WTC11 (cell line): Measurements from ENCODE around the gene TIFAB. TPM values are rescaled to one million over a fixed set of nuclear protein-coding genes. Genes with fewer than 3 reads are reported as not detected.

Experiments used
- ATAC-seq: fragments of 200-7000 bp; cut with Tn5 transposase; 2 replicates; pipeline ENCODE4 v1.10.0; 2021; ENCODE audit warnings: mild to moderate bottlenecking, moderate library complexity
- CTCF ChIA-PET: fragments of 300-600 bp; sonication (Branson Sonifier 250); formaldehyde crosslinking; loops from one replicate; lab custom pipeline; 2021; ENCODE audit warnings: antibody characterized with exemption; lab: Charles Lee
- POLR2A ChIA-PET: fragments of 350-600 bp; sonication (Branson Sonifier 250); formaldehyde crosslinking; loops from one replicate; lab custom pipeline; 2021; ENCODE audit warnings: antibody characterized with exemption; lab: Charles Lee
- DNase-seq: peaks from one replicate; pipeline ENCODE4 v3.0.0; 2021; ENCODE audit warnings: low spot score
- H3K27ac Mint-ChIP-seq: 2 replicates; pipeline ENCODE4 v1.8.0; 2021; ENCODE audit warnings: mixed read lengths
- H3K27me3 Mint-ChIP-seq: 2 replicates; pipeline ENCODE4 v1.8.0; 2021; ENCODE audit warnings: low read depth, mild to moderate bottlenecking, moderate library complexity, mixed read lengths
- H3K36me3 Mint-ChIP-seq: 2 replicates; pipeline ENCODE4 v1.8.0; 2021; ENCODE audit warnings: mixed read lengths
- H3K4me1 Mint-ChIP-seq: 2 replicates; pipeline ENCODE4 v1.8.0; 2022; ENCODE audit warnings: mixed read lengths
- H3K4me3 Mint-ChIP-seq: 2 replicates; pipeline ENCODE4 v1.8.0; 2021; ENCODE audit warnings: mild to moderate bottlenecking, moderate library complexity, mixed read lengths
- H3K9me3 Mint-ChIP-seq: 2 replicates; pipeline ENCODE4 v1.8.0; 2021; ENCODE audit warnings: mixed read lengths
- EMX1 ChIP-seq: fragments of 250-450 bp; sonication (Bioruptor Pico); IDR thresholded peaks from 2 replicates; pipeline ENCODE4 v1.8.0; 2021; ENCODE audit warnings: mild to moderate bottlenecking
- FOXJ3 ChIP-seq: sonication (generic); formaldehyde crosslinking; IDR thresholded peaks from 2 replicates; pipeline ENCODE4 v1.9.0; 2021; ENCODE audit warnings: missing genetic modification reagents, mild to moderate bottlenecking, borderline replicate concordance
- FOXK1 ChIP-seq: sonication (generic); formaldehyde crosslinking; IDR thresholded peaks from 2 replicates; pipeline ENCODE4 v1.8.0; 2022; ENCODE audit warnings: mild to moderate bottlenecking, moderate library complexity, missing genetic modification reagents
- IRF1 ChIP-seq: sonication (generic); formaldehyde crosslinking; IDR thresholded peaks from 2 replicates; pipeline ENCODE4 v1.8.0; 2023; ENCODE audit warnings: missing genetic modification reagents
- JAZF1 ChIP-seq: fragments of 250-450 bp; sonication (Bioruptor Pico); IDR thresholded peaks from 2 replicates; pipeline ENCODE4 v1.9.0; 2021; ENCODE audit warnings: moderate library complexity, mild to moderate bottlenecking, inconsistent platforms
- KAT7 ChIP-seq: sonication (generic); formaldehyde crosslinking; IDR thresholded peaks from 2 replicates; pipeline ENCODE4 v1.8.1; 2023; ENCODE audit warnings: missing genetic modification reagents, mild to moderate bottlenecking, borderline replicate concordance
- NFATC4 ChIP-seq: fragments of 250-450 bp; sonication (Bioruptor Pico); IDR thresholded peaks from 2 replicates; pipeline ENCODE4 v1.9.0; 2021; ENCODE audit warnings: mild to moderate bottlenecking
- NFE2L1 ChIP-seq: sonication (generic); formaldehyde crosslinking; IDR thresholded peaks from 2 replicates; pipeline ENCODE4 v1.8.1; 2023; ENCODE audit warnings: missing genetic modification reagents
- NFYB ChIP-seq: sonication (generic); formaldehyde crosslinking; conservative IDR thresholded peaks from 2 replicates; pipeline ENCODE4 v1.8.0; 2022; ENCODE audit warnings: low read depth, missing genetic modification reagents
- PRRX2 ChIP-seq: fragments of 250-450 bp; sonication (Bioruptor Pico); IDR thresholded peaks from 2 replicates; pipeline ENCODE4 v1.8.0; 2021; ENCODE audit warnings: mild to moderate bottlenecking
- TEAD4 ChIP-seq: sonication (generic); formaldehyde crosslinking; IDR thresholded peaks from 2 replicates; pipeline ENCODE4 v1.8.0; 2022; ENCODE audit warnings: mild to moderate bottlenecking, missing genetic modification reagents
- TP53 ChIP-seq: sonication (generic); formaldehyde crosslinking; IDR thresholded peaks from 2 replicates; pipeline ENCODE4 v1.8.1; 2023; ENCODE audit warnings: mild to moderate bottlenecking, missing genetic modification reagents
- ZNF121 ChIP-seq: sonication (generic); formaldehyde crosslinking; IDR thresholded peaks from 2 replicates; pipeline ENCODE4 v1.8.0; 2023; ENCODE audit warnings: missing genetic modification reagents
- ZNF263 ChIP-seq: sonication (generic); formaldehyde crosslinking; IDR thresholded peaks from 2 replicates; pipeline ENCODE4 v1.8.1; 2022; ENCODE audit warnings: low read depth, mild to moderate bottlenecking, moderate library complexity, missing genetic modification reagents
- ZNF423 ChIP-seq: fragments of 250-450 bp; sonication (Bioruptor Pico); IDR thresholded peaks from 2 replicates; pipeline ENCODE4 v2.1.2; 2022; ENCODE audit warnings: mild to moderate bottlenecking, moderate library complexity
- ZNF512 ChIP-seq: sonication (generic); formaldehyde crosslinking; IDR thresholded peaks from 2 replicates; pipeline ENCODE4 v1.8.1; 2022; ENCODE audit warnings: missing genetic modification reagents, borderline replicate concordance
- total RNA-seq: library from RNA; stranded (reverse); gene quantifications from 3 replicates; pipeline ENCODE4 v1.2.3, GENCODE V29; 2021
- TF ChIP-seq, protein P1 (sequence below): fragments of 250-450 bp; sonication (Bioruptor Pico); IDR thresholded peaks from 2 replicates; pipeline ENCODE4 v1.8.0; 2021; ENCODE audit warnings: mild to moderate bottlenecking
- TF ChIP-seq, protein P2 (sequence below): fragments of 250-450 bp; sonication (Bioruptor Pico); IDR thresholded peaks from 2 replicates; pipeline ENCODE4 v1.9.0; 2021; ENCODE audit warnings: mild to moderate bottlenecking
- TF ChIP-seq, protein P3 (sequence below): sonication (generic); formaldehyde crosslinking; IDR thresholded peaks from 2 replicates; pipeline ENCODE4 v1.8.0; 2022; ENCODE audit warnings: mild to moderate bottlenecking, missing genetic modification reagents
- TF ChIP-seq, protein P4 (sequence below): fragments of 250-450 bp; sonication (Bioruptor Pico); IDR thresholded peaks from 2 replicates; pipeline ENCODE4 v2.1.2; 2022; ENCODE audit warnings: mild to moderate bottlenecking, moderate library complexity
- TF ChIP-seq, protein P5 (sequence below): sonication (generic); formaldehyde crosslinking; IDR thresholded peaks from 2 replicates; pipeline ENCODE4 v1.8.1; 2022; ENCODE audit warnings: mild to moderate bottlenecking, moderate library complexity, missing genetic modification reagents

TIFAB gene
- total RNA-seq, 1 experiment from 2014 or later: not detected

DNA sequence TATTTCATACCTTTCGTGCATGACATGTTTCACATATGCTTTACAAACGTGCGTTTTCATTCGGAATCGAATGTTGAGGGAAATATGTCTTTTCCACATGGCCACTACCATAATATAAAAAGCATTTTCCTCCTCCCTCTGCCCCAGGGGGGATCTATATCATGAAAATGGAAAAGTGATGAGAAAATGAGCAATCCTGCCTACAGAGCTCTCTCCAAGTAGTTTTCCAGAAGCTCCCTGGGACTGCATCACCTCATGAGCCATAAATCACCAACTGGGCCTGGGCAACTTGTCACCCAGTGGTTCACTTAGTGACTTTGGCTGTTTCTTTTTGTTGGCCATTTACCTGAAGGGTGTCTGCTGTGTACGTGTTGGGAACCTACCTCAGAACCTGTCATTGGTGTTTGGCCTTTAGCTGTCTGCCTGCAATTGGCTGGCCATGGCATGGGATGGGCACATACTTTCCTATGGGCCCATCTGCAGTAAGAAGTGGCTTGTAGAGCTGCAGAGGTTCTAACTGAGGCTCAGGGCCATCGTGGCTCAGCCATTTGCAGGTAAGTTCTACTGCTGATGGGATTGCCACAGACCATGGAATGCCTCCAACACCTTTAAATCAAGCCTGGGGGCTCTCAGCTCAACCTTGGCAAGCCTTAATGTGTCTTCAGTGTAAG is 9.5 kb upstream of the TIFAB start:
- H3K36me3 Mint-ChIP-seq: no peaks in the 10 kb centered on the region
- peaks cover 76% of the 10 kb centered on the region for H3K27me3 Mint-ChIP-seq
- DNase-seq: no peak
- peaks cover 9% of the 10 kb centered on the region for H3K4me1 Mint-ChIP-seq
- ATAC-seq: no peak
- H3K27ac Mint-ChIP-seq: no peak overlapping the region
- H3K4me3 Mint-ChIP-seq: no peak overlapping the region
- H3K9me3 Mint-ChIP-seq: no peaks in the 10 kb centered on the region
- TF ChIP-seq NFE2L1 (CRISPR knock-in tag): no peak
- no peak for TF ChIP-seq IRF1 (CRISPR knock-in tag)
- TF ChIP-seq, protein P1, sequence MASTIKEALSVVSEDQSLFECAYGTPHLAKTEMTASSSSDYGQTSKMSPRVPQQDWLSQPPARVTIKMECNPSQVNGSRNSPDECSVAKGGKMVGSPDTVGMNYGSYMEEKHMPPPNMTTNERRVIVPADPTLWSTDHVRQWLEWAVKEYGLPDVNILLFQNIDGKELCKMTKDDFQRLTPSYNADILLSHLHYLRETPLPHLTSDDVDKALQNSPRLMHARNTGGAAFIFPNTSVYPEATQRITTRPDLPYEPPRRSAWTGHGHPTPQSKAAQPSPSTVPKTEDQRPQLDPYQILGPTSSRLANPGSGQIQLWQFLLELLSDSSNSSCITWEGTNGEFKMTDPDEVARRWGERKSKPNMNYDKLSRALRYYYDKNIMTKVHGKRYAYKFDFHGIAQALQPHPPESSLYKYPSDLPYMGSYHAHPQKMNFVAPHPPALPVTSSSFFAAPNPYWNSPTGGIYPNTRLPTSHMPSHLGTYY (CRISPR knock-in tag): no peak
- ChIA-PET POLR2A (no interaction called here), CTCF (interaction anchor here (1.0 to 11.9 kb wide), 32 partner anchors 13 to 619 kb away, joined by 3 to 524 read pairs (median 4); partner anchors contain the start of genes CXCL14, NEUROG1 and SLC25A48)

DNA sequence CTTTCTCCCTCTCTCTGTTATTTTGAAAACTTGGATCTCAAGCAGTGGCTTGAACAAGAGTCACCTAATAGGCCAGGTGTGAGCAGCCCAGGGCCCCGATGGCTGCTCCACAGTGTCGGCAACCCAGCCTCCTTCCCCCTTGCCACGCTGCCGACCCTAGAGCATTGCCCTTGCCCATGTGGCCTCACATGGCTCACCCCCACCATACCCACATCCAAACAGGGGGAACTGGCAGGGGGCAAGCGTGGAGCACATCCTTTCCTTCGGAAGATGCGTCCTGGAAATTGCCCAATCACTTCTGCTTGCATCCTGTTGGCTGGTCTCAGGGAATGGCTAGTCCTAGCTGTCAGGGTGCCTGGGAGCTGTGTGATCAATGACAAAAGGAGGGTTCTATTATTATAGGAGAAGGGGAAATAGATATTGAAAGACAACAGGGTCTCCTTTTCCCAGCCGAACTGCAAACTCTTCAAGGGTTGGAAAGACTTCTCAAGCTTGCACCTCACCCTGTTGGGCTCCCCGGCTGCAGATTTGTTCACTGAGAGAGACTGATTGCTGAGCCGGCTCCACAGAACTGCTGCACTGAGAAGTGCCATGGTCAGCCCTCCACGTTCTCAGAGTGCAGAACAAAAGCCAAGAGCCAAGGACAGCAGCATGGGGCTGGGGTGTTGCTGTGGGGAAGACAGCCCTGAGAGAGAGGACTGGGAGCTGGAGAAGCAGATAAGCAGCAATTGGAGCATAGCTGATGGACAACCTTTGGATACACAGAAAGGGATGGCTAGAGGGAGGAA is 8.3 kb upstream of the TIFAB start:
- DNase-seq (no peak), ATAC-seq (no peak)
- no peaks in the 10 kb centered on the region for H3K9me3 Mint-ChIP-seq
- peaks cover 76% of the 10 kb centered on the region for H3K27me3 Mint-ChIP-seq
- H3K4me1 Mint-ChIP-seq: peaks cover 4% of the 10 kb centered on the region; the same call in 1 of the 2 replicates
- ChIA-PET POLR2A (no interaction called here), CTCF (interaction anchor here (0.7 to 11.9 kb wide), 8 partner anchors 12 to 352 kb away, joined by 3 to 524 read pairs (median 13); partner anchors contain the start of gene NEUROG1)
- H3K36me3 Mint-ChIP-seq: no peaks in the 10 kb centered on the region
- no peak overlapping the region for H3K4me3 Mint-ChIP-seq
- TF ChIP-seq ZNF423 (CRISPR knock-in tag): no peak
- no peak for TF ChIP-seq NFYB
- TF ChIP-seq, protein P2, sequence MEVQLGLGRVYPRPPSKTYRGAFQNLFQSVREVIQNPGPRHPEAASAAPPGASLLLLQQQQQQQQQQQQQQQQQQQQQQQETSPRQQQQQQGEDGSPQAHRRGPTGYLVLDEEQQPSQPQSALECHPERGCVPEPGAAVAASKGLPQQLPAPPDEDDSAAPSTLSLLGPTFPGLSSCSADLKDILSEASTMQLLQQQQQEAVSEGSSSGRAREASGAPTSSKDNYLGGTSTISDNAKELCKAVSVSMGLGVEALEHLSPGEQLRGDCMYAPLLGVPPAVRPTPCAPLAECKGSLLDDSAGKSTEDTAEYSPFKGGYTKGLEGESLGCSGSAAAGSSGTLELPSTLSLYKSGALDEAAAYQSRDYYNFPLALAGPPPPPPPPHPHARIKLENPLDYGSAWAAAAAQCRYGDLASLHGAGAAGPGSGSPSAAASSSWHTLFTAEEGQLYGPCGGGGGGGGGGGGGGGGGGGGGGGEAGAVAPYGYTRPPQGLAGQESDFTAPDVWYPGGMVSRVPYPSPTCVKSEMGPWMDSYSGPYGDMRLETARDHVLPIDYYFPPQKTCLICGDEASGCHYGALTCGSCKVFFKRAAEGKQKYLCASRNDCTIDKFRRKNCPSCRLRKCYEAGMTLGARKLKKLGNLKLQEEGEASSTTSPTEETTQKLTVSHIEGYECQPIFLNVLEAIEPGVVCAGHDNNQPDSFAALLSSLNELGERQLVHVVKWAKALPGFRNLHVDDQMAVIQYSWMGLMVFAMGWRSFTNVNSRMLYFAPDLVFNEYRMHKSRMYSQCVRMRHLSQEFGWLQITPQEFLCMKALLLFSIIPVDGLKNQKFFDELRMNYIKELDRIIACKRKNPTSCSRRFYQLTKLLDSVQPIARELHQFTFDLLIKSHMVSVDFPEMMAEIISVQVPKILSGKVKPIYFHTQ (CRISPR knock-in tag): no peak
- no peak for TF ChIP-seq FOXJ3
- no peak for TF ChIP-seq TP53 (CRISPR knock-in tag)
- TF ChIP-seq FOXK1 (CRISPR knock-in tag): no peak
- no peak for TF ChIP-seq EMX1 (CRISPR knock-in tag)
- TF ChIP-seq, protein P3, sequence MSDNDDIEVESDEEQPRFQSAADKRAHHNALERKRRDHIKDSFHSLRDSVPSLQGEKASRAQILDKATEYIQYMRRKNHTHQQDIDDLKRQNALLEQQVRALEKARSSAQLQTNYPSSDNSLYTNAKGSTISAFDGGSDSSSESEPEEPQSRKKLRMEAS: no peak
- no peak for TF ChIP-seq ZNF512 (CRISPR knock-in tag)
- no peak overlapping the region for H3K27ac Mint-ChIP-seq

GRCh38 chr5:135458921-135459331 is 6.8 kb upstream of the TIFAB start:
- Mint-ChIP-seq H3K4me1 (peaks cover 4% of the 10 kb centered on the region; the same call in 1 of the 2 replicates), H3K27me3 (peaks cover 61% of the 10 kb centered on the region), H3K9me3 (no peaks in the 10 kb centered on the region), H3K4me3 (no peak overlapping the region), H3K27ac (no peak overlapping the region), H3K36me3 (no peaks in the 10 kb centered on the region)
- ChIA-PET POLR2A (no interaction called here), CTCF (interaction anchor here (1.0 to 11.9 kb wide), 7 partner anchors 11 to 108 kb away, joined by 3 to 524 read pairs (median 20); no protein-coding TSS in a partner anchor)
- ATAC-seq (no peak), DNase-seq (no peak)
- no peak for TF ChIP-seq JAZF1 (CRISPR knock-in tag)
- no peak for TF ChIP-seq ZNF121 (CRISPR knock-in tag)
- TF ChIP-seq, protein P4, sequence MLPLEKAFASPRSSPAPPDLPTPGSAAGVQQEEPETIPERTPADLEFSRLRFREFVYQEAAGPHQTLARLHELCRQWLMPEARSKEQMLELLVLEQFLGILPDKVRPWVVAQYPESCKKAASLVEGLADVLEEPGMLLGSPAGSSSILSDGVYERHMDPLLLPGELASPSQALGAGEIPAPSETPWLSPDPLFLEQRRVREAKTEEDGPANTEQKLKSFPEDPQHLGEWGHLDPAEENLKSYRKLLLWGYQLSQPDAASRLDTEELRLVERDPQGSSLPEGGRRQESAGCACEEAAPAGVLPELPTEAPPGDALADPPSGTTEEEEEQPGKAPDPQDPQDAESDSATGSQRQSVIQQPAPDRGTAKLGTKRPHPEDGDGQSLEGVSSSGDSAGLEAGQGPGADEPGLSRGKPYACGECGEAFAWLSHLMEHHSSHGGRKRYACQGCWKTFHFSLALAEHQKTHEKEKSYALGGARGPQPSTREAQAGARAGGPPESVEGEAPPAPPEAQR: no peak
- TF ChIP-seq KAT7 (CRISPR knock-in tag): no peak
- TF ChIP-seq NFATC4 (CRISPR knock-in tag): no peak
- no peak for TF ChIP-seq TEAD4 (CRISPR knock-in tag)
- no peak for TF ChIP-seq PRRX2 (CRISPR knock-in tag)
- TF ChIP-seq, protein P5, sequence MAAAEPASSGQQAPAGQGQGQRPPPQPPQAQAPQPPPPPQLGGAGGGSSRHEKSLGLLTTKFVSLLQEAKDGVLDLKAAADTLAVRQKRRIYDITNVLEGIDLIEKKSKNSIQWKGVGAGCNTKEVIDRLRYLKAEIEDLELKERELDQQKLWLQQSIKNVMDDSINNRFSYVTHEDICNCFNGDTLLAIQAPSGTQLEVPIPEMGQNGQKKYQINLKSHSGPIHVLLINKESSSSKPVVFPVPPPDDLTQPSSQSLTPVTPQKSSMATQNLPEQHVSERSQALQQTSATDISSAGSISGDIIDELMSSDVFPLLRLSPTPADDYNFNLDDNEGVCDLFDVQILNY (CRISPR knock-in tag): no peak
- TF ChIP-seq ZNF263 (CRISPR knock-in tag): no peak
